GM23248 (cell line): ENCODE results near the gene ZNF532. TPM values are rescaled to one million over a fixed set of nuclear protein-coding genes. Genes with fewer than 3 reads are reported as not detected.
"Not testable (repeated sequence)": the region's sequence is repeated elsewhere in the genome, so short reads cannot be mapped to it uniquely, and the experiment has no call there.

ENCODE experiments used
- DNase-seq: peaks from one replicate; pipeline ENCODE4 v3.0.0-alpha.2; 2015
- H2AFZ ChIP-seq: fragments of 200-600 bp; sonication (generic); 2 replicates; pipeline ENCODE4 v1.6.1; 2016; ENCODE audit warnings: antibody characterized with exemption
- H3F3A ChIP-seq: fragments of 200-600 bp; sonication (generic); 2 replicates; pipeline ENCODE4 v1.6.1; 2016; ENCODE audit warnings: mild to moderate bottlenecking, antibody characterized with exemption, mixed run types; ENCODE audit not compliant: insufficient read depth
- H3K27ac ChIP-seq: fragments of 200-600 bp; sonication (generic); 2 replicates; pipeline ENCODE4 v1.5.1; 2016; ENCODE audit warnings: mild to moderate bottlenecking
- H3K27me3 ChIP-seq: fragments of 200-600 bp; sonication (generic); replicated peaks from 2 replicates; pipeline ENCODE4 v1.6.1; 2016; ENCODE audit warnings: mild to moderate bottlenecking; ENCODE audit not compliant: insufficient read depth
- H3K36me3 ChIP-seq: fragments of 200-600 bp; sonication (generic); 2 replicates; pipeline ENCODE4 v1.6.1; 2016; ENCODE audit warnings: low read depth, mild to moderate bottlenecking
- H3K4me1 ChIP-seq: fragments of 200-600 bp; sonication (generic); 2 replicates; pipeline ENCODE4 v1.6.1; 2016; ENCODE audit warnings: mild to moderate bottlenecking; ENCODE audit not compliant: insufficient read depth
- H3K4me2 ChIP-seq: fragments of 200-600 bp; sonication (generic); one replicate; pipeline ENCODE4 v1.6.1; 2016; ENCODE audit warnings: mild to moderate bottlenecking; ENCODE audit not compliant: unreplicated experiment
- H3K4me3 ChIP-seq: fragments of 200-600 bp; sonication (generic); 2 replicates; pipeline ENCODE4 v1.5.1; 2016; ENCODE audit warnings: mild to moderate bottlenecking
- H3K79me2 ChIP-seq: fragments of 200-600 bp; sonication (generic); 2 replicates; pipeline ENCODE4 v1.6.1; 2016; ENCODE audit warnings: mild to moderate bottlenecking; ENCODE audit not compliant: insufficient read depth
- H3K9ac ChIP-seq: fragments of 200-600 bp; sonication (generic); 2 replicates; pipeline ENCODE4 v1.6.1; 2016; ENCODE audit warnings: mild to moderate bottlenecking
- H3K9me2 ChIP-seq: fragments of 200-600 bp; sonication (generic); 2 replicates; pipeline ENCODE4 v1.6.1; 2016; ENCODE audit warnings: mixed run types, mild to moderate bottlenecking, moderate library complexity; ENCODE audit not compliant: insufficient read depth
- H3K9me3 ChIP-seq: fragments of 200-600 bp; sonication (generic); one replicate; pipeline ENCODE4 v1.6.1; 2017; ENCODE audit warnings: low read depth
- H4K20me1 ChIP-seq: fragments of 200-600 bp; sonication (generic); 2 replicates; pipeline ENCODE4 v1.6.0; 2016; ENCODE audit not compliant: insufficient read depth
- EZH2 ChIP-seq: fragments of 200-600 bp; sonication (generic); IDR thresholded peaks from 2 replicates; pipeline ENCODE4 v1.6.1; 2018; ENCODE audit warnings: antibody characterized with exemption, mild to moderate bottlenecking; ENCODE audit not compliant: insufficient read depth, poor library complexity, severe bottlenecking
- EZH2phosphoT487 ChIP-seq: fragments of 200-600 bp; sonication (generic); IDR thresholded peaks from 2 replicates; pipeline ENCODE4 v1.6.1; 2018; ENCODE audit warnings: antibody characterized with exemption, moderate library complexity, mild to moderate bottlenecking, low read depth; ENCODE audit not compliant: insufficient read depth
- WGBS, 2 experiments: methylation state at CpG; one replicate each; pipeline ENCODE4 v1.1.6; 2015 to 2017; ENCODE audit warnings: low lambda C conversion rate in 2 of 2, low coverage in 1 of 2; ENCODE audit errors: missing lambda C conversion rate in 2 of 2; 5-methylcytosine and 5-hydroxymethylcytosine counted together
- in situ Hi-C: fragments of 300-500 bp; cut with MboI; formaldehyde crosslinking; loops from 2 replicates; pipeline ENCODE4 v1.15.0; 2020
- polyA plus RNA-seq: library from polyadenylated mRNA; unstranded; fragments of >200 nt; fragmentation: Nextera tagmentation; extraction: Ambion mirVana; gene quantifications from 2 replicates; pipeline ENCODE4 v1.2.1, GENCODE V29; 2016
- total RNA-seq: library from RNA; depleted of rRNA; stranded (reverse); fragments of >200 nt; shearing (Covaris generic); gene quantifications from 2 replicates; pipeline ENCODE4 v1.2.3, GENCODE V29; 2014

ZNF532 gene
- total and polyA plus RNA-seq, 2 experiments from 2014 or later = 13.2 to 31.9 TPM

DNA sequence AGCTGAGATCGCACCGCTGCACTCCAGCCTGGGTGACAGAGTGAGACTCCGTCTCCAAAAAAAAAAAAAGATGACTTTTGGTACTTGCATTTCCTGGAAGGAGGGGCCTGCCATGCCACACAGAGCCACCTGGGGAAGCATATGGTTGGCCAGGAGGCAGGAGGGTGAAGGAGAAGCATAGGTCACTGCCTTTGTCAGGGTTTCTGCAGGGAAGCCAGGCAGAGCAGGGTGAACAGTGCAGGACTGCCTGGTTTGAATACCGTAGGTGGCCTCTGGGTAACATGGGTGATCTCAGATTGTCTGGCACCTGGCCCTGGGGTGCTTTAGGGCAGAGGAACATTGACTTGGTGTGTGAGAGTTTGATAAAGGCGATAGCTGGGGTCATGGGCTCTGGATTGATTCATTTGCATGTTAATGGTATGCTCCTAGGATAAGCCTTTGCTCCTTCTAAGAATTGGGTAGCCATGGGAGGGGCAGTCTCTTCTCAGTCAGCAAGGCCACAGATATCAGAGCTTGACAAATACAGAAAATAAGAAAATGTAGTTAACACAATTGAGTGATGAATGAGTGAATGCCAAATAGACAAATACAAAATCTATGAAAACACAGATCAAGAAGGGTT lies 151.0 kb downstream of the ZNF532 start:
- WGBS, 2 experiments = 91 to 98% methylated on average over 5 of the region's 5 CpGs
- DNase-seq = no peak
- in situ Hi-C loops = no loop called here
- Histone ChIP-seq H3K9ac (no peak overlapping the region), H2AFZ (no peak overlapping the region), H3K36me3 (no peaks in the 10 kb centered on the region), H3K4me3 (no peak overlapping the region), H3K79me2 (no peaks in the 10 kb centered on the region), H3K4me2 (no peak overlapping the region), H3K4me1 (no peaks in the 10 kb centered on the region), H3K27ac (no peak overlapping the region), H4K20me1 (no peaks in the 10 kb centered on the region), H3K27me3 (no peaks in the 10 kb centered on the region), H3K9me3 (no peaks in the 10 kb centered on the region), H3F3A (no peaks in the 10 kb centered on the region), H3K9me2 (no peaks in the 10 kb centered on the region)
- TF ChIP-seq EZH2phosphoT487 (no peak), EZH2 (no peak)

DNA sequence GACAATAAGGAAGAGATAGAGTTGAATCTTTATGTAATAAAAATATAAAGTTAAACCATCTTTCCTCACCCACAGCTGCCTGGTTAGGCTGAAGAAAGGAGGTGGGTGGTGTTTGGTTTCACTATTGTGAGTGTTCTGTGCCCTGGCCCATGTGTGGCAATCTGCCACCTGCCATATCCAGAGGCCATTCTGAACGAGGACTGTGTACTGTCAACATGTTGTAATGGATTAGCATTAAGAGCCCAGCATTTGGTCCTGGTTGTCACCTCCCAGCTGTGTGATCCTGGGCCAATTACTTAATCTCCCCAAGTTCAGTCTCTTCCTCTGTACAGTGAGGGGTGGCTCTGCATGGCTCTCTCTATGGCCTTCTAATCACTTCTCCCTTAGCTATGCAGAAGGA lies 156.8 kb downstream of the ZNF532 start:
- no peak overlapping the region for H3K9ac ChIP-seq
- H3K9me2 ChIP-seq = no peaks in the 10 kb centered on the region
- no peak overlapping the region for H3K4me2 ChIP-seq
- no peak for TF ChIP-seq EZH2phosphoT487
- no peak for TF ChIP-seq EZH2
- no peak for DNase-seq
- H3K4me3 ChIP-seq = no peak overlapping the region
- H3K27ac ChIP-seq = no peak overlapping the region
- peaks cover 13% of the 10 kb centered on the region for H3K4me1 ChIP-seq
- in situ Hi-C loops = no loop called here
- H3K27me3 ChIP-seq = no peaks in the 10 kb centered on the region
- WGBS, 2 experiments = 14 to 15% methylated on average over 1 of the region's 1 CpG
- H3K9me3 ChIP-seq = no peaks in the 10 kb centered on the region
- H3K79me2 ChIP-seq = no peaks in the 10 kb centered on the region
- H3F3A ChIP-seq = peaks cover 19% of the 10 kb centered on the region; the same call in 1 of the 2 replicates
- no peaks in the 10 kb centered on the region for H3K36me3 ChIP-seq
- H4K20me1 ChIP-seq = no peaks in the 10 kb centered on the region
- H2AFZ ChIP-seq = no peak overlapping the region

DNA sequence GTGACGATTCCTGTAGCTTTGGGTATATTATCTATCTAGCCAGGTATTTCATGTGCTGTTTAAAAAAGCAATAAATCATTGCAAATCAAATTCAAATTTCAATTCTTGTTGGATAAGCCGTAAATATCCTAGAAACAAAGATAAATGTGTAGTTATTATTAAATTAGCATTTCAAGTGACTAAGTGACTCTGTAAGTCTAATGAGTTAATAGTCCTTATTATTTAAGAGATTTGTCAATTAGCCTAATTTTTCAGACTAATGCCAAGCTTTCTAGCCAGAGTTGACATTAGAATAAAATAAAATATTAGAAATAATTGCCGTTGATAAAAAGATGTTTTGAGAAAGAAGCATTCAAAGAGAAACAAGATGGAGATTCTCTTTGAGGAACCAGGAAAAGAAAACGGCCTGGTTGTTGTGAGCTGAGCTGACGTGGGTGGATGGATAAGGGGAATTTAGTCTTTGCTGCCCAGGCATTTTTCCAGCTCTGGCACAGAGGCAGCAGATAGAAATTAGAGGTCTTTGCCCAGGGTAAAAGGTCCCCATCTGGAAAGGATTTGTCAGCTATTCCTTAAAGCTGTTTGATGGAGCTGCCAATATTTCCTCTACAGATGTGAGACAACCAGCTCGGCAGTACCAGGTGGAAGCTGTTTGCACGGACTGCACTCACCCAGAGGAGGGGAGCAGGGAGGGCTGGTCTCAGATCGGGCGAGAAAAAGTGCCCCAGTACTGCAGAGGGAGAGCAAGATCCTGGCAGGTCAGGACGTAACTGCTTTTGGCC lies 157.7 kb downstream of the ZNF532 start:
- peak overlapping the region; percentile 6 for H3K4me2 ChIP-seq
- H4K20me1 ChIP-seq = no peaks in the 10 kb centered on the region
- H3K4me3 ChIP-seq = peak overlapping the region; percentile 2; the same call in 1 of the 2 replicates
- H3K27me3 ChIP-seq = no peaks in the 10 kb centered on the region
- peaks cover 13% of the 10 kb centered on the region for H3K4me1 ChIP-seq
- TF ChIP-seq EZH2phosphoT487 (no peak), EZH2 (no peak)
- in situ Hi-C loops = no loop called here
- H3K27ac ChIP-seq = no peak overlapping the region
- H3K36me3 ChIP-seq = no peaks in the 10 kb centered on the region
- no peaks in the 10 kb centered on the region for H3K9me3 ChIP-seq
- H3F3A ChIP-seq = peaks cover 19% of the 10 kb centered on the region; the same call in 1 of the 2 replicates
- 24 to 30% methylated on average over 10 of the region's 10 CpGs for WGBS, 2 experiments
- peak overlapping the region; percentile 74 for H2AFZ ChIP-seq
- peak; percentile 62 for DNase-seq
- no peaks in the 10 kb centered on the region for H3K9me2 ChIP-seq
- H3K9ac ChIP-seq = peak overlapping the region; percentile 18
- H3K79me2 ChIP-seq = no peaks in the 10 kb centered on the region

DNA sequence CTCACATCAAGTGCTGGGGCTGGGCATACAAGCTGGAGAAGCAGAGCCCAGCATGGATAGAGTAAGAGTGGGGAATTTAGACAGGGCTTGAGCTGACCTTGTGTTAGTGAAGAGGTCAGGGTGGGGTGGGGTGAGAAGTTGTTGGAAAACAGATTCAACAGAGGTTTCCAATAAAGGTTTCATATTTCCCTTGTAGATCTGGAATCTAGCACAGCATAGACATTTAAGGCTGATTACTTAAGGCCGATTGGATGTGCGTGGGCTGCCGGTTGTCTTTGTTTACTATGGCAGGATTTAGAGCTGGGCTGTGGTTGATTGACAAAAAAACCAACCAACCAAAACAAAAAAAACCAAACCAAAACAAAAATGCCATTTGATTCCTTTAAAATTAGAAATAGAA lies 160.2 kb downstream of the ZNF532 start:
- TF ChIP-seq EZH2phosphoT487 (no peak), EZH2 (no peak)
- 48 to 60% methylated on average over 3 of the region's 3 CpGs for WGBS, 2 experiments
- in situ Hi-C loops = no loop called here
- Histone ChIP-seq H3K36me3 (no peaks in the 10 kb centered on the region), H3K9ac (no peak overlapping the region), H3K9me2 (no peaks in the 10 kb centered on the region), H3F3A (peaks cover 19% of the 10 kb centered on the region; the same call in 1 of the 2 replicates), H2AFZ (no peak overlapping the region), H3K27ac (no peak overlapping the region), H4K20me1 (no peaks in the 10 kb centered on the region), H3K79me2 (no peaks in the 10 kb centered on the region), H3K4me3 (no peak overlapping the region), H3K4me1 (peaks cover 13% of the 10 kb centered on the region), H3K9me3 (no peaks in the 10 kb centered on the region), H3K4me2 (no peak overlapping the region), H3K27me3 (no peaks in the 10 kb centered on the region)
- peak; percentile 46 for DNase-seq

DNA sequence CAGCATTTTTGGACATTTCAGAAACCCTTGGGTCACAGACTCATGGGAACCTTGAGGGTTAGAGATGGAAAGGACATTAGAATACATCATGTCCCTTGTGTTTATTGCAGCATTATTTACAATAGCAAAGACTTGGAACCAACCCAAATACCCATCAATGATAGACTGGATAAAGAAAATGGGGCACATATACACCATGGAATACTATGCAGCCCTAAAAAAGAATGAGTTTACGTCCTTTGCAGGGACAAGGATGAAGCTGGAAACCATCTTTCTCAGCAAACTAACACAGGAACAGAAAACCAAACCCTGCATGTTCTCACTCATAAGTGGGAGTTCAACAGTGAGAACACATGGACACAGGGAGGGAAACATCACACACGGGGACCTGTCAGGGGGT lies 160.9 kb downstream of the ZNF532 start:
- in situ Hi-C loops, H3K4me2 ChIP-seq, H3K9me2 ChIP-seq, H3K27ac ChIP-seq, H3K4me3 ChIP-seq, H3K27me3 ChIP-seq, H3K9ac ChIP-seq, H4K20me1 ChIP-seq, H3K36me3 ChIP-seq, H3K9me3 ChIP-seq, H3K79me2 ChIP-seq, DNase-seq, H2AFZ ChIP-seq: not testable (repeated sequence)
- WGBS, 2 experiments = 86 to 100% methylated on average over 2 of the region's 2 CpGs
- Histone ChIP-seq H3K4me1 (peaks cover 13% of the 10 kb centered on the region), H3F3A (peaks cover 19% of the 10 kb centered on the region; the same call in 1 of the 2 replicates)
